ENCODE data around the gene SIGLEC6. TPM values are rescaled to one million over a fixed set of nuclear protein-coding genes. Genes with fewer than 3 reads are reported as not detected.
A peak's percentile ranks its signal among the peaks of the same experiment; 100 is the strongest.

Gene SIGLEC6
- polyA plus RNA-seq, 3 donors = 0.04 TPM; not detected in 2

- Histone ChIP-seq H3K4me1 (ENCODE audit: control insufficient read depth in 1 of 2, insufficient read depth in 2 of 2, low read length in 2 of 2) (peaks cover 48 to 57% of the 10 kb centered on the region in 2 donors), H3K9ac (ENCODE audit: insufficient read depth, low read length, poor library complexity, severe bottlenecking) (no peak overlapping the region), H4K20me1 (ENCODE audit: insufficient read depth, low read length) (no peaks in the 10 kb centered on the region), H3K79me2 (ENCODE audit: insufficient read depth, low read length) (no peaks in the 10 kb centered on the region), H3K4me3 (replicated peaks in 1 of 3; ENCODE audit: low read depth in 2 of 3, low read length in 3 of 3) (peak overlapping the region in 1 of 3 experiments; percentile 7), H3K9me3 (replicated peaks in 1 of 2; ENCODE audit: control insufficient read depth in 1 of 2, insufficient read depth in 1 of 2, low read length in 2 of 2) (no peaks in the 10 kb centered on the region), H3K36me3 (replicated peaks in 1 of 2; ENCODE audit: control insufficient read depth in 1 of 2, insufficient read depth in 2 of 2, low read length in 2 of 2) (no peaks in the 10 kb centered on the region), H3K4me2 (replicated peaks; ENCODE audit: extremely low read depth, low read length, poor library complexity, severe bottlenecking) (peak overlapping the region; percentile 17), H3K27me3 (ENCODE audit: control insufficient read depth in 2 of 2, insufficient read depth in 2 of 2, low read length in 2 of 2) (peaks cover 12 to 58% of the 10 kb centered on the region in 2 donors), H3K27ac (ENCODE audit: low read depth in 1 of 2, low read length in 2 of 2) (no peak overlapping the region), H2AFZ (ENCODE audit: insufficient read depth, low read depth, low read length, poor library complexity, severe bottlenecking) (no peak overlapping the region)
- Mint-ChIP-seq H3K4me3 (peak overlapping the region in 1 of 2 donors; percentile 70), H3K9me3 (peaks cover 0 to 8% (median 2%) of the 10 kb centered on the region in 7 donors), H3K27me3 (ENCODE audit: low read depth in 3 of 3) (peaks cover 66 to 85% (median 66%) of the 10 kb centered on the region in 3 donors), H3K36me3 (peaks cover 0 to 17% of the 10 kb centered on the region in 2 donors), H3K27ac (peak overlapping the region in 2 of 7 donors; percentile 13 to 32), H3K4me1 (peaks cover 62% of the 10 kb centered on the region)
- intact Hi-C loops (cut with micrococcal nuclease) = loop anchor here in 1 of 2 donors (1.0 kb wide), 1 partner anchor 9 kb away; no protein-coding TSS in a partner anchor
- WGBS (ENCODE audit: insufficient coverage) = 0% methylated on average over 2 of the region's 10 CpGs
- no peak for TF ChIP-seq CTCF (IDR thresholded peaks at IDR 0.05)
- peak; percentile 29 to 59 (median 47) for DNase-seq
Observed at GRCh38 chr19:51546650-51547396, 15.4 kb upstream of the SIGLEC6 start.

- Mint-ChIP-seq H3K4me3 (peak overlapping the region in 1 of 2 donors; percentile 70), H3K27me3 (ENCODE audit: low read depth in 3 of 3) (peaks cover 68 to 91% (median 70%) of the 10 kb centered on the region in 3 donors), H3K9me3 (peaks cover 0 to 10% (median 2%) of the 10 kb centered on the region in 7 donors), H3K36me3 (peaks cover 0 to 13% of the 10 kb centered on the region in 2 donors), H3K27ac (peak overlapping the region in 1 of 7 donors; percentile 47), H3K4me1 (peaks cover 56% of the 10 kb centered on the region)
- no peak for DNase-seq
- peak overlapping the region; percentile 17 for H3K4me2 ChIP-seq (replicated peaks; ENCODE audit: extremely low read depth, low read length, poor library complexity, severe bottlenecking)
- no peaks in the 10 kb centered on the region for H3K36me3 ChIP-seq (replicated peaks in 1 of 2; ENCODE audit: control insufficient read depth in 1 of 2, insufficient read depth in 2 of 2, low read length in 2 of 2)
- H3K27me3 ChIP-seq (ENCODE audit: control insufficient read depth in 2 of 2, insufficient read depth in 2 of 2, low read length in 2 of 2) = peaks cover 12 to 58% of the 10 kb centered on the region in 2 donors
- no peaks in the 10 kb centered on the region for H3K9me3 ChIP-seq (replicated peaks in 1 of 2; ENCODE audit: control insufficient read depth in 1 of 2, insufficient read depth in 1 of 2, low read length in 2 of 2)
- intact Hi-C loops (cut with micrococcal nuclease) = loop anchor here in 1 of 2 donors (1.0 kb wide), 1 partner anchor 10 kb away; no protein-coding TSS in a partner anchor
- H3K9ac ChIP-seq (ENCODE audit: insufficient read depth, low read length, poor library complexity, severe bottlenecking) = no peak overlapping the region
- H3K4me1 ChIP-seq (ENCODE audit: control insufficient read depth in 1 of 2, insufficient read depth in 2 of 2, low read length in 2 of 2) = peaks cover 42 to 51% of the 10 kb centered on the region in 2 donors
- no peak for TF ChIP-seq CTCF (IDR thresholded peaks at IDR 0.05)
- H3K79me2 ChIP-seq (ENCODE audit: insufficient read depth, low read length) = no peaks in the 10 kb centered on the region
- H4K20me1 ChIP-seq (ENCODE audit: insufficient read depth, low read length) = no peaks in the 10 kb centered on the region
- peak overlapping the region in 1 of 3 experiments; percentile 7 for H3K4me3 ChIP-seq (replicated peaks in 1 of 3; ENCODE audit: low read depth in 2 of 3, low read length in 3 of 3)
- H3K27ac ChIP-seq (ENCODE audit: low read depth in 1 of 2, low read length in 2 of 2) = no peak overlapping the region
- H2AFZ ChIP-seq (ENCODE audit: insufficient read depth, low read depth, low read length, poor library complexity, severe bottlenecking) = no peak overlapping the region
- 72% methylated on average over 3 of the region's 5 CpGs for WGBS (ENCODE audit: insufficient coverage)
Observed at GRCh38 chr19:51546107-51546649, 14.7 kb upstream of the SIGLEC6 start.
